WTC11 (cell line): Measurements from ENCODE around the gene SLC2A5.
"Not testable (repeated sequence)": the region's sequence is repeated elsewhere in the genome, so short reads cannot be mapped to it uniquely, and the experiment has no call there.

ENCODE experiments used
- CREB1 ChIP-seq: sonication (generic); formaldehyde crosslinking; IDR thresholded peaks from 2 replicates; pipeline ENCODE4 v1.8.0; 2023; ENCODE audit warnings: mild to moderate bottlenecking, missing genetic modification reagents
- ETV6 ChIP-seq: sonication (generic); formaldehyde crosslinking; IDR thresholded peaks from 2 replicates; pipeline ENCODE4 v1.8.1; 2022; ENCODE audit warnings: mild to moderate bottlenecking, missing genetic modification reagents
- FOXP1 ChIP-seq: sonication (generic); formaldehyde crosslinking; IDR thresholded peaks from 2 replicates; pipeline ENCODE4 v1.8.0; 2022; ENCODE audit warnings: missing genetic modification reagents, mild to moderate bottlenecking, moderate library complexity, borderline replicate concordance
- NFYB ChIP-seq: sonication (generic); formaldehyde crosslinking; conservative IDR thresholded peaks from 2 replicates; pipeline ENCODE4 v1.8.0; 2022; ENCODE audit warnings: low read depth, missing genetic modification reagents
- TF ChIP-seq, protein P1 (sequence below): sonication (generic); formaldehyde crosslinking; IDR thresholded peaks from 2 replicates; pipeline ENCODE4 v1.8.1; 2023; ENCODE audit warnings: mild to moderate bottlenecking, missing genetic modification reagents, moderate library complexity
- TF ChIP-seq, protein P2 (sequence below): fragments of 200-600 bp; IDR thresholded peaks from 2 replicates; pipeline ENCODE4 v1.8.0; 2022; ENCODE audit warnings: antibody characterized with exemption
- TF ChIP-seq, protein P3 (sequence below): sonication (generic); formaldehyde crosslinking; IDR thresholded peaks from 2 replicates; pipeline ENCODE4 v1.8.0; 2023; ENCODE audit warnings: missing genetic modification reagents
- TF ChIP-seq, protein P4 (sequence below): sonication (generic); formaldehyde crosslinking; IDR thresholded peaks from 2 replicates; pipeline ENCODE4 v1.8.0; 2022; ENCODE audit warnings: mild to moderate bottlenecking, missing genetic modification reagents
- TF ChIP-seq, protein P5 (sequence below): sonication (generic); formaldehyde crosslinking; IDR thresholded peaks from 2 replicates; pipeline ENCODE4 v1.8.0; 2022; ENCODE audit warnings: mild to moderate bottlenecking, missing genetic modification reagents

DNA sequence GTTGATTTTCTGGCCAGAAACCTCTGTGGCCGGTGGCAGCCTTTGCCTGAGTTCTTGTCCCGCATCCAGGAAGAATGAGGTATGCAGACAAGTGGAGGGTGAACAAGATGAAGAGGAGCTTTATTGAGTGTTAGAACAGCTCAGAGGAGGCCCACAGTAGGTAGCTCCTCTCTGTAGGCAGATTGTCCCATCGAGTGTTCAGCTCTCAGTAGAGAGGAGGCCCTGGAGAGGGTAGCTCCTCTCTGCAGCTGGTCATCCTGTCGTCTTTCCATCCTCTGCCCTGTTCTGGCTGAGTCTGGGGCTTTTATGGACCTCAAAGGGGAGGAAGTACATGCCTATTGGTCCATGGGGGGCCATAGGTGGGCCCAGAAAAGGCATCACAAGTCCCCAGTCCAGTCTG lies 38.4 kb downstream of the SLC2A5 start:
- TF ChIP-seq, protein P1, sequence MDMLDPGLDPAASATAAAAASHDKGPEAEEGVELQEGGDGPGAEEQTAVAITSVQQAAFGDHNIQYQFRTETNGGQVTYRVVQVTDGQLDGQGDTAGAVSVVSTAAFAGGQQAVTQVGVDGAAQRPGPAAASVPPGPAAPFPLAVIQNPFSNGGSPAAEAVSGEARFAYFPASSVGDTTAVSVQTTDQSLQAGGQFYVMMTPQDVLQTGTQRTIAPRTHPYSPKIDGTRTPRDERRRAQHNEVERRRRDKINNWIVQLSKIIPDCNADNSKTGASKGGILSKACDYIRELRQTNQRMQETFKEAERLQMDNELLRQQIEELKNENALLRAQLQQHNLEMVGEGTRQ (CRISPR knock-in tag) = not testable (repeated sequence)
- TF ChIP-seq, protein P2, sequence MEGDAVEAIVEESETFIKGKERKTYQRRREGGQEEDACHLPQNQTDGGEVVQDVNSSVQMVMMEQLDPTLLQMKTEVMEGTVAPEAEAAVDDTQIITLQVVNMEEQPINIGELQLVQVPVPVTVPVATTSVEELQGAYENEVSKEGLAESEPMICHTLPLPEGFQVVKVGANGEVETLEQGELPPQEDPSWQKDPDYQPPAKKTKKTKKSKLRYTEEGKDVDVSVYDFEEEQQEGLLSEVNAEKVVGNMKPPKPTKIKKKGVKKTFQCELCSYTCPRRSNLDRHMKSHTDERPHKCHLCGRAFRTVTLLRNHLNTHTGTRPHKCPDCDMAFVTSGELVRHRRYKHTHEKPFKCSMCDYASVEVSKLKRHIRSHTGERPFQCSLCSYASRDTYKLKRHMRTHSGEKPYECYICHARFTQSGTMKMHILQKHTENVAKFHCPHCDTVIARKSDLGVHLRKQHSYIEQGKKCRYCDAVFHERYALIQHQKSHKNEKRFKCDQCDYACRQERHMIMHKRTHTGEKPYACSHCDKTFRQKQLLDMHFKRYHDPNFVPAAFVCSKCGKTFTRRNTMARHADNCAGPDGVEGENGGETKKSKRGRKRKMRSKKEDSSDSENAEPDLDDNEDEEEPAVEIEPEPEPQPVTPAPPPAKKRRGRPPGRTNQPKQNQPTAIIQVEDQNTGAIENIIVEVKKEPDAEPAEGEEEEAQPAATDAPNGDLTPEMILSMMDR = not testable (repeated sequence)
- TF ChIP-seq, protein P3, sequence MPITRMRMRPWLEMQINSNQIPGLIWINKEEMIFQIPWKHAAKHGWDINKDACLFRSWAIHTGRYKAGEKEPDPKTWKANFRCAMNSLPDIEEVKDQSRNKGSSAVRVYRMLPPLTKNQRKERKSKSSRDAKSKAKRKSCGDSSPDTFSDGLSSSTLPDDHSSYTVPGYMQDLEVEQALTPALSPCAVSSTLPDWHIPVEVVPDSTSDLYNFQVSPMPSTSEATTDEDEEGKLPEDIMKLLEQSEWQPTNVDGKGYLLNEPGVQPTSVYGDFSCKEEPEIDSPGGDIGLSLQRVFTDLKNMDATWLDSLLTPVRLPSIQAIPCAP = not testable (repeated sequence)
- TF ChIP-seq ETV6, CREB1, FOXP1, NFYB (CRISPR knock-in tag): not testable (repeated sequence)
- TF ChIP-seq, protein P4, sequence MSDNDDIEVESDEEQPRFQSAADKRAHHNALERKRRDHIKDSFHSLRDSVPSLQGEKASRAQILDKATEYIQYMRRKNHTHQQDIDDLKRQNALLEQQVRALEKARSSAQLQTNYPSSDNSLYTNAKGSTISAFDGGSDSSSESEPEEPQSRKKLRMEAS (CRISPR knock-in tag) = not testable (repeated sequence)
- TF ChIP-seq, protein P5, sequence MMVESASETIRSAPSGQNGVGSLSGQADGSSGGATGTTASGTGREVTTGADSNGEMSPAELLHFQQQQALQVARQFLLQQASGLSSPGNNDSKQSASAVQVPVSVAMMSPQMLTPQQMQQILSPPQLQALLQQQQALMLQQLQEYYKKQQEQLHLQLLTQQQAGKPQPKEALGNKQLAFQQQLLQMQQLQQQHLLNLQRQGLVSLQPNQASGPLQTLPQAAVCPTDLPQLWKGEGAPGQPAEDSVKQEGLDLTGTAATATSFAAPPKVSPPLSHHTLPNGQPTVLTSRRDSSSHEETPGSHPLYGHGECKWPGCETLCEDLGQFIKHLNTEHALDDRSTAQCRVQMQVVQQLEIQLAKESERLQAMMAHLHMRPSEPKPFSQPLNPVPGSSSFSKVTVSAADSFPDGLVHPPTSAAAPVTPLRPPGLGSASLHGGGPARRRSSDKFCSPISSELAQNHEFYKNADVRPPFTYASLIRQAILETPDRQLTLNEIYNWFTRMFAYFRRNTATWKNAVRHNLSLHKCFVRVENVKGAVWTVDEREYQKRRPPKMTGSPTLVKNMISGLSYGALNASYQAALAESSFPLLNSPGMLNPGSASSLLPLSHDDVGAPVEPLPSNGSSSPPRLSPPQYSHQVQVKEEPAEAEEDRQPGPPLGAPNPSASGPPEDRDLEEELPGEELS (CRISPR knock-in tag) = not testable (repeated sequence)
